SIG-M5 treated with dmso at 0.1 percent for 504 hours (cell line): ENCODE measurements around the gene IKZF2.

Experiments used
- DNase-seq: peaks from one replicate; lab custom pipeline; 2025; ENCODE audit not compliant: unreplicated experiment; lab: John Stamatoyannopoulos, UW

Gene IKZF2

DNA sequence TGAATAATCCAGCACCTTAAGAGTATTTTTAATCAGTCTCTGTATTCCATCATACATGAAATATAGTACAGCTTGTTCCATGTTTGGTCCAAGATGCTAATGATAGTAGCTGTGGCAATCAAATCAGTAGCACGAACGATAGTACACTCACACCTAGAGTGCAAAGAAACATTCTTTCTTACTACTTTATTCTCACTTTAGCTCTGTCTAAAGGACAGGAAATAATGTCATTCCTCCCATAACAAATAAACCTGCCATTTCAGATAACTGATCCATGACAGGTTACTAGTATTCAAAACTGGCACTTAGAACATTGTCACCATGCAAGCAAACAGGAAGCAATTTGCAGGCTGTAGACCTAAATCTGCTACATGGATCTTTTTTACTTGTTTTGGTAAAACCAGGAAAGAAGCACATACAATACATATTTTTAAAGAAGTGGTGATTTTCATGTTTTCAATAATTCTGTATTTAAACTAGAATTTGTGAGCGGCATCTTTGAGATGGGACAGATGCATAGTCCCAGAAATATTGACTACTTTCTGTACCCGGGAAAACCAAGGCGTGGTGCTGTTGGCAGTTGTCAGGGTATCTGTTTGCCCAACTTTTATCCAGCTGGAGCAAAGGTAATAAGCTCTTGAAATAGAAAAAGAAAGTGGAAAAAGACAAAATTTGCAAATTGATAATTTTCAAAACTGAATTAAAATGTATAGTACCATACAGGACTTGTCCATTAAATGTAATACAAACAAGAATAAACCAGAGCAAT lies 49.5 kb downstream of the IKZF2 start:
- DNase-seq, result no peak

GRCh38 chr2:213101109-213101508 lies 50.3 kb downstream of the IKZF2 start:
- DNase-seq, result no peak

- DNase-seq, result no peak
Observed at GRCh38 chr2:213098612-213099011, 52.8 kb downstream of the IKZF2 start.

GRCh38 chr2:213091765-213092164 lies 59.6 kb downstream of the IKZF2 start:
- no peak for DNase-seq

GRCh38 chr2:213090772-213091171 lies 60.6 kb downstream of the IKZF2 start:
- no peak for DNase-seq

DNA sequence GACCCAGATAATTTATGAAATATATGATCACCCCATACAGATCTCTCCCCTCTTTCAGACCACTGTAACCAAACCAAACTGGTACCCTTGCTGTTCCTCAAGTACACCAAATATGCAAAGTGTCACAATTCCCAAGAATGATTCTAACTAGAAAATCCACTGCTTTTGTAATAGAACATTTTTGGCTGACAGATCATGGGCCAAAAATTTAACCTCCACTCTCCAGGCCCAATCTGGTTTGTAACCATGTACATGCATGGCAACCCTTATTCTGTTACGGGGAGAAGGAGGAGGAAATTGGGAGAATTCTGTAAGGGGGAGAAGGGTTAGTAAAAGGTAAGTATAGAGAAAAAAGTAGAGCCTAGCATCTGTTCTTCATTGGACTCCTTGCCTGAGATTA lies 62.0 kb downstream of the IKZF2 start:
- DNase-seq, result no peak

- no peak for DNase-seq
Observed at GRCh38 chr2:213087040-213087439, 64.4 kb downstream of the IKZF2 start.

DNA sequence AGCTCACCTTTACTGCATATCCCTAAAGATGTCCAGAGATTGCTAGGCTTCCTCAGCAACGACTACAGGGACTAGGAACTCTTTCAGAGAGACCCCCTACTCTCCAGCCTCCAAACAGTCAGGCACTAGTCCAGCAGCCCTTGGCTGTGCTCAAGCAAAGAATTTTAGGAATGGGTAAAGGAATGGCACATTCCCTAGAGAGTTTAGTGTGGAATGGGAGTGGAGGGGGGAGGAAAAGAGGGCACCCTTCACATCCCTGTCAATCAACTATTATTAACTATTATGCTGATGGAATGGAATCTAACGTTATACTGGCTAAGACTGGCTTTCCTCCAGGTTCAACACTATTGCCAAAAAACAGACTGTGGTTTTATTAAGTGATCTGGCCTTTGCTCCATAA lies 64.8 kb downstream of the IKZF2 start:
- no peak for DNase-seq

DNA sequence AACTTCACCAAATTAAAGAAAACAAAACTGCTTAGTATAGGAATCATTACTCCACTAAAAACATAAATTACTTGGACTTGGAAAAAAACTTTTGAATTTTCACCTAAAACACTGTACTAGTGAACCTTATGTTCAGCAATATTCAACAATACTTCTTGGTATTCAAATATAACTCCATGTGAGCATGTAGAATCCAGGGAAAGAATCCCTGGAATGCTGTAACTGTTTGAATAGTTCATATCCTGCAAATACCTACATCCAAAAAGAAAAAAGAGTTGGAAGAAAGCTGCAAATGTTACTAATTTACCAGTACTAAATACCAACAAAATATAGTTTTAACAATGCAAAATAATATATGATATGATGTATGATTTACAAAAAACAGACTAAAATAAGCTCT lies 65.4 kb downstream of the IKZF2 start:
- DNase-seq, result no peak

DNA sequence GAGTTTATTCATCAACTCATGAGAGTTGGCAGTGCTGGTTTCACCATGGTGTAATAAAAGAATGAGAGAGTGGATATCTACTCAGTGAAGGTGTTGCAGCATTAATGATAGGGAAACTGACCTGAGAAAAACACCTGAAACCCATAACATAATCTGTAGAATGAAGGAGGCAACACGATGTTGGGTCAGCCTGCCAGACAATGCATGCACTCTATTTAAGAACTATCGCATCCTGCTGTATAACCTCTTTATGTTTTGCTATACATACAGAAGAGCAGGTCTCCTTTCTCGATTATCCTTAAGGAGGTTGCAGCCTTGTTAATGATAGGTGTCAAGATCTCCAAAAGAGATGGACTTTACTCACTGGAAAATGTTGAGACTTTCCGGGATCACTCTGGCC lies 65.9 kb downstream of the IKZF2 start:
- DNase-seq, result no peak

GRCh38 chr2:213084261-213084660 lies 67.2 kb downstream of the IKZF2 start:
- no peak for DNase-seq

DNA sequence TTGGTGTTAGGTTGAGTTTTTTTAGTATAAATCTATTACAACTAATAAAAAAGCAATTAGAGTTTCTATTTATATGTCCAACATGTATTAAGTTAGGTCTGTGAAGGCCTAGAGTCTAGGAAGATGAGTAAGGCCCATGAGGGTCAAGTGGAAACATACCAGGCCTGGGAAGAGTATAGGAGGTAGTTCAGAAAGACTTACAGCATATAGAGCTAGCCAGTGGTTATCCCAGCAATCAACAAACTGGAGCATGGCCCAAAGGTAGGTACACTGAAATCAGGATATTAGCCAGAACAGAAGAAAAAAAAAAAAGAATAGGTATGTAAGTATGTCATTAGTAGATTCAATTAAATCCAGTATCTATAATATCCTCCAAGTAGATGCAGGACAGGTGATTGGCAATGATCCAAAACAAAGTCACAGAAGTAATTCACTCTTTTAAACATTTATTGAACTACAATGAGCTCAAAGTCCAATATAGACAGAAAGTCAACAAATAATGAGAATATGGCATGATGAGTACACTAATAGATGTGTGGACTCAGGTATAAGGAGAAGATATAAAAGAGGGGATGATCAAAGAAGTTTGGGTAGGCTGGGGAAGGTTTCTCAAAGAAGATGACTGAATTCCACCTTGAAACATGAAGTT lies 70.3 kb downstream of the IKZF2 start:
- no peak for DNase-seq

- no peak for DNase-seq
Observed at GRCh38 chr2:213079756-213080155, 71.7 kb downstream of the IKZF2 start.

- DNase-seq, result no peak
Observed at GRCh38 chr2:213078686-213079085, 72.7 kb downstream of the IKZF2 start.

GRCh38 chr2:213069531-213069930 lies 81.9 kb downstream of the IKZF2 start:
- DNase-seq, result no peak

- DNase-seq, result no peak
Observed at GRCh38 chr2:213068676-213069359, 82.6 kb downstream of the IKZF2 start.

- no peak for DNase-seq
Observed at GRCh38 chr2:213067888-213068287, 83.5 kb downstream of the IKZF2 start.

- DNase-seq, result no peak
Observed at GRCh38 chr2:213066443-213066743, 85.0 kb downstream of the IKZF2 start.

GRCh38 chr2:213065583-213066442 lies 85.6 kb downstream of the IKZF2 start:
- DNase-seq, result no peak

DNA sequence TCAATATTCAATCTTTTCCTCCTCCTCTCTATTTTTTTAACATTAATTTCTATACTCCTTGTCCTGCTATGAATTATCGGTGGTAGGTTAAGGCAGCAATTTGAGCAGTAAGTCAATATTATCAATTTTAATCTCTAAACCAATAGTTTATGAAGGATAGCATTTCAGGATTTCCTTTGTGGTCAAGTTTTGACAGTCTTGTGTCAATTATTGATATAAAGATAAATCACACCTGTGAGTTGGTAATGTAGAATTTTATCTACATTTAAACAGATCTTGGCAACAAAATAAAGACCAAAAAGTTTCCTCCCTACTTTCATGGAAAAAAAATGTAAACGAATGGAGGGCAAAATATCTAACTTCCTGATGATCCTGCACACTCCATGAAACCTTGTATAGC lies 87.3 kb downstream of the IKZF2 start:
- no peak for DNase-seq

- DNase-seq, result no peak
Observed at GRCh38 chr2:213057977-213058376, 93.4 kb downstream of the IKZF2 start.
